H9 (cell line): ENCODE data around the gene MSL3B.

ENCODE experiments used
- DNase-seq: peaks from one replicate; pipeline ENCODE4 v3.0.0-alpha.2; 2017
- H2AFZ ChIP-seq: one replicate; pipeline ENCODE4 v1.6.1; 2013; ENCODE audit warnings: mild to moderate bottlenecking, low read length, control low read depth, moderate library complexity
- H2AK5ac ChIP-seq: 2 replicates; pipeline ENCODE4 v1.6.1; 2013; ENCODE audit warnings: low read length, control low read depth, mixed read lengths; ENCODE audit not compliant: insufficient read length
- H2BK120ac ChIP-seq: one replicate; pipeline ENCODE4 v1.6.1; 2013; ENCODE audit warnings: low read depth, mild to moderate bottlenecking, low read length, control low read depth, inconsistent platforms; ENCODE audit not compliant: poor library complexity, severe bottlenecking
- H2BK12ac ChIP-seq: 2 replicates; pipeline ENCODE4 v1.6.1; 2013; ENCODE audit warnings: low read length, control low read depth, mixed read lengths, low read depth; ENCODE audit not compliant: insufficient read length
- H2BK15ac ChIP-seq: 2 replicates; pipeline ENCODE4 v1.6.1; 2013; ENCODE audit warnings: low read depth, low read length, control low read depth
- H2BK20ac ChIP-seq: one replicate; pipeline ENCODE4 v1.6.1; 2013; ENCODE audit warnings: low read depth, mild to moderate bottlenecking, low read length, control low read depth, inconsistent platforms; ENCODE audit not compliant: poor library complexity, severe bottlenecking
- H2BK5ac ChIP-seq: 2 replicates; pipeline ENCODE4 v1.6.1; 2013; ENCODE audit warnings: low read length, control low read depth, mixed read lengths; ENCODE audit not compliant: insufficient read length
- H3K14ac ChIP-seq: 2 replicates; pipeline ENCODE4 v1.6.1; 2013; ENCODE audit warnings: low read length, control low read depth; ENCODE audit not compliant: insufficient read depth
- H3K18ac ChIP-seq: 2 replicates; pipeline ENCODE4 v1.6.1; 2013; ENCODE audit warnings: low read depth, mild to moderate bottlenecking, mixed read lengths, low read length, control low read depth; ENCODE audit not compliant: insufficient read length
- H3K23ac ChIP-seq: 2 replicates; pipeline ENCODE4 v1.6.1; 2013; ENCODE audit warnings: low read length, control low read depth, mixed read lengths, low read depth; ENCODE audit not compliant: insufficient read length
- H3K23me2 ChIP-seq: 2 replicates; pipeline ENCODE4 v1.6.1; 2013; ENCODE audit warnings: low read depth, mild to moderate bottlenecking, mixed read lengths, low read length, control low read depth; ENCODE audit not compliant: insufficient read length, poor library complexity, severe bottlenecking
- H3K27ac ChIP-seq: 2 replicates; pipeline ENCODE4 v1.5.1; 2013; ENCODE audit warnings: low read length, control low read depth, mixed read lengths, low read depth; ENCODE audit not compliant: insufficient read length
- H3K27me3 ChIP-seq: 2 replicates; pipeline ENCODE4 v1.6.1; 2013; ENCODE audit warnings: low read length, control low read depth, inconsistent platforms; ENCODE audit not compliant: insufficient read depth
- H3K4ac ChIP-seq: 2 replicates; pipeline ENCODE4 v1.6.1; 2013; ENCODE audit warnings: low read depth, mild to moderate bottlenecking, control low read depth, inconsistent platforms, low read length, moderate library complexity
- H3K4me1 ChIP-seq: 2 replicates; pipeline ENCODE4 v1.6.1; 2013; ENCODE audit warnings: low read length, control low read depth, inconsistent platforms; ENCODE audit not compliant: insufficient read depth
- H3K4me2 ChIP-seq: 2 replicates; pipeline ENCODE4 v1.6.1; 2013; ENCODE audit warnings: low read length, control low read depth, mixed read lengths; ENCODE audit not compliant: insufficient read length, insufficient read depth
- H3K56ac ChIP-seq: 2 replicates; pipeline ENCODE4 v1.6.1; 2013; ENCODE audit warnings: low read depth, mild to moderate bottlenecking, mixed read lengths, low read length, control low read depth; ENCODE audit not compliant: insufficient read length
- H3K79me1 ChIP-seq: 2 replicates; pipeline ENCODE4 v1.6.1; 2013; ENCODE audit warnings: low read depth, mild to moderate bottlenecking, moderate library complexity, low read length, control low read depth, inconsistent platforms; ENCODE audit not compliant: insufficient read depth, poor library complexity, severe bottlenecking
- H3K79me2 ChIP-seq: 2 replicates; pipeline ENCODE4 v1.6.1; 2013; ENCODE audit warnings: low read length, control low read depth, inconsistent platforms; ENCODE audit not compliant: insufficient read depth
- H3K9ac ChIP-seq: 2 replicates; pipeline ENCODE4 v1.6.1; 2013; ENCODE audit warnings: low read length, control low read depth, mixed read lengths; ENCODE audit not compliant: insufficient read length; ENCODE audit errors: extremely low read depth
- H3K9me3 ChIP-seq: one replicate; pipeline ENCODE4 v1.6.1; 2013; ENCODE audit warnings: low read depth, low read length, inconsistent platforms; ENCODE audit not compliant: control insufficient read depth
- H3T11ph ChIP-seq: one replicate; pipeline ENCODE4 v1.6.1; 2013; ENCODE audit warnings: mild to moderate bottlenecking, low read length, control low read depth, inconsistent platforms
- H4K20me1 ChIP-seq: one replicate; pipeline ENCODE4 v1.6.1; 2013; ENCODE audit not compliant: control insufficient read depth, insufficient read length, insufficient read depth
- H4K5ac ChIP-seq: 2 replicates; pipeline ENCODE4 v1.6.1; 2013; ENCODE audit warnings: low read depth, mild to moderate bottlenecking, mixed read lengths, low read length, control low read depth; ENCODE audit not compliant: insufficient read length
- H4K8ac ChIP-seq: replicated peaks from 2 replicates; pipeline ENCODE4 v1.6.1; 2013; ENCODE audit warnings: low read length, control low read depth, mixed read lengths, low read depth; ENCODE audit not compliant: insufficient read length
- H4K91ac ChIP-seq: 2 replicates; pipeline ENCODE4 v1.6.1; 2013; ENCODE audit warnings: low read depth, mild to moderate bottlenecking, moderate library complexity, mixed read lengths, low read length, control low read depth; ENCODE audit not compliant: insufficient read length
- H3K27ac Mint-ChIP-seq, 3 experiments: 2 replicates in 2 of 3; 3 replicates in 1 of 3; pipeline ENCODE4 v1.8.0; 2020 to 2021; ENCODE audit warnings: mixed read lengths in 3 of 3, mild to moderate bottlenecking in 1 of 3, moderate library complexity in 1 of 3
- H3K27me3 Mint-ChIP-seq: 2 replicates; pipeline ENCODE4 v1.8.0; 2021; ENCODE audit warnings: low read depth, mild to moderate bottlenecking, moderate library complexity, mixed read lengths
- H3K36me3 Mint-ChIP-seq, 3 experiments: 2 replicates in 2 of 3; 3 replicates in 1 of 3; pipeline ENCODE4 v1.8.0; 2020 to 2021; ENCODE audit warnings: low read depth in 3 of 3, mixed read lengths in 3 of 3; ENCODE audit not compliant: insufficient read depth in 1 of 3
- H3K4me1 Mint-ChIP-seq, 2 experiments: 2 replicates each; pipeline ENCODE4 v1.8.0; 2020; ENCODE audit warnings: mixed read lengths in 2 of 2
- H3K4me3 Mint-ChIP-seq, 2 experiments: 2 replicates in 1 of 2; 3 replicates in 1 of 2; pipeline ENCODE4 v1.8.0; 2020 to 2021; ENCODE audit warnings: mild to moderate bottlenecking in 2 of 2, mixed read lengths in 2 of 2, moderate library complexity in 1 of 2
- H3K9me3 Mint-ChIP-seq, 2 experiments: 2 replicates in 1 of 2; 3 replicates in 1 of 2; pipeline ENCODE4 v1.8.0; 2020; ENCODE audit warnings: mild to moderate bottlenecking in 2 of 2, mixed read lengths in 2 of 2, moderate library complexity in 1 of 2
- WGBS: extraction: QIAGEN DNeasy Blood & Tissue Kit; methylation state at CpG from one replicate; pipeline ENCODE4 v1.1.7; 2013; ENCODE audit warnings: missing lambda C conversion rate, low lambda C conversion rate, mixed read lengths; ENCODE audit not compliant: insufficient read length; ENCODE audit errors: extremely low coverage; 5-methylcytosine and 5-hydroxymethylcytosine counted together
- TF ChIP-seq, protein P1 (sequence below): fragments of 200-600 bp; sonication (generic); conservative IDR thresholded peaks from 3 replicates; pipeline ENCODE4 v1.8.0; 2021; ENCODE audit warnings: antibody characterized with exemption, mild to moderate bottlenecking

The MSL3B gene

DNA sequence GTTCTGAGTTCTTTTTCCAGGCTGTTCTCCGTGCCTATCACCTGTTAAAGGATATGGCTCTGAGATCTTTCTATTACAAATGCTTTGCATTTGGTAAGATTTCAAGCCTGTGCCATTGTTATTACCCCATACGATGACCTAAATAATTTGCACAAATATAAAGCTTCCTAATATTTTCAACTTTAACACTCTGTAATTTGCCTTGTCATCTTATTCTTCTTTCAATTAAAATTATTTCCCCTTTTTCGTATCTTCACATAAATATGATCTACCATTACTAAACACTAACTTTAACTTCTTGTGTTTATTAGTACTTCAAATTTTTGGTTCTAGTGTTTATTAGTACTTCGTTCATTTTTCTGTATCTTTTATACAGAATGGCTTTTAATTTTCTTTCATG is 3.2 kb upstream of the MSL3B start:
- WGBS = 97% methylated on average over 1 of the region's 4 CpGs
- H2AK5ac ChIP-seq = no peak overlapping the region

More for the DNA sequence above, 3.2 kb upstream of the MSL3B start:
- Histone ChIP-seq H3K4me2 (no peak overlapping the region), H4K8ac (no peak overlapping the region), H2BK12ac (no peak overlapping the region), H2BK5ac (no peak overlapping the region), H3K56ac (no peak overlapping the region), H3T11ph (no peak overlapping the region), H4K5ac (no peak overlapping the region), H3K27me3 (no peaks in the 10 kb centered on the region), H3K4me1 (no peaks in the 10 kb centered on the region), H2BK15ac (no peak overlapping the region), H2AFZ (no peak overlapping the region), H3K18ac (no peak overlapping the region), H3K27ac (no peak overlapping the region), H3K9me3 (no peaks in the 10 kb centered on the region), H4K20me1 (no peaks in the 10 kb centered on the region), H3K79me1 (no peaks in the 10 kb centered on the region), H3K14ac (no peak overlapping the region), H3K79me2 (no peaks in the 10 kb centered on the region), H2BK120ac (no peak overlapping the region), H3K4ac (no peak overlapping the region), H2BK20ac (no peak overlapping the region), H3K23ac (no peak overlapping the region), H3K23me2 (no peaks in the 10 kb centered on the region), H3K9ac (no peak overlapping the region), H4K91ac (no peak overlapping the region)
- Mint-ChIP-seq H3K4me3 (no peak overlapping the region), H3K27me3 (peaks cover 63% of the 10 kb centered on the region), H3K4me1 (peaks cover 0 to 6% of the 10 kb centered on the region in 2 experiments; a peak in 1 of 4 replicates), H3K36me3 (peaks cover 10 to 12% (median 11%) of the 10 kb centered on the region in 3 experiments; a peak in 6 of 7 replicates), H3K27ac (no peak overlapping the region), H3K9me3 (peaks cover 11 to 19% of the 10 kb centered on the region in 2 experiments)
- no peak for DNase-seq
- TF ChIP-seq, protein P1, sequence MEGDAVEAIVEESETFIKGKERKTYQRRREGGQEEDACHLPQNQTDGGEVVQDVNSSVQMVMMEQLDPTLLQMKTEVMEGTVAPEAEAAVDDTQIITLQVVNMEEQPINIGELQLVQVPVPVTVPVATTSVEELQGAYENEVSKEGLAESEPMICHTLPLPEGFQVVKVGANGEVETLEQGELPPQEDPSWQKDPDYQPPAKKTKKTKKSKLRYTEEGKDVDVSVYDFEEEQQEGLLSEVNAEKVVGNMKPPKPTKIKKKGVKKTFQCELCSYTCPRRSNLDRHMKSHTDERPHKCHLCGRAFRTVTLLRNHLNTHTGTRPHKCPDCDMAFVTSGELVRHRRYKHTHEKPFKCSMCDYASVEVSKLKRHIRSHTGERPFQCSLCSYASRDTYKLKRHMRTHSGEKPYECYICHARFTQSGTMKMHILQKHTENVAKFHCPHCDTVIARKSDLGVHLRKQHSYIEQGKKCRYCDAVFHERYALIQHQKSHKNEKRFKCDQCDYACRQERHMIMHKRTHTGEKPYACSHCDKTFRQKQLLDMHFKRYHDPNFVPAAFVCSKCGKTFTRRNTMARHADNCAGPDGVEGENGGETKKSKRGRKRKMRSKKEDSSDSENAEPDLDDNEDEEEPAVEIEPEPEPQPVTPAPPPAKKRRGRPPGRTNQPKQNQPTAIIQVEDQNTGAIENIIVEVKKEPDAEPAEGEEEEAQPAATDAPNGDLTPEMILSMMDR = no peak
